Keratinocyte (primary cell): ENCODE data around the gene BCAS3. TPM values are rescaled to one million over a fixed set of nuclear protein-coding genes. Genes with fewer than 3 reads are reported as not detected.

Experiments
- DNase-seq: peaks from one replicate; pipeline ENCODE4 v3.0.0-alpha.2; 2011; ENCODE audit warnings: low read depth, missing footprints, low spot score
- FAIRE-seq: peaks from 2 replicates; lab custom pipeline; 2011; peaks lifted over from hg19 to GRCh38; lab: Jason Lieb, UNC
- H2AFZ ChIP-seq: 2 replicates; pipeline ENCODE4 v1.6.0; 2012; ENCODE audit warnings: low read length, control low read depth, inconsistent platforms; ENCODE audit not compliant: control insufficient read depth
- H3K27ac ChIP-seq: 2 replicates; pipeline ENCODE4 v1.5.1; 2011; ENCODE audit warnings: low read length; ENCODE audit not compliant: control insufficient read depth, insufficient read depth
- H3K27me3 ChIP-seq: 3 replicates; pipeline ENCODE4 v1.6.0; 2011; ENCODE audit warnings: low read length; ENCODE audit not compliant: control insufficient read depth, insufficient read depth; ENCODE audit errors: extremely low read depth
- H3K36me3 ChIP-seq, 2 experiments: 2 replicates in 1 of 2; 3 replicates in 1 of 2; pipeline ENCODE4 v1.5.1; 2011; ENCODE audit warnings: low read length in 2 of 2, mild to moderate bottlenecking in 1 of 2; ENCODE audit not compliant: control insufficient read depth in 2 of 2, insufficient read depth in 2 of 2; ENCODE audit errors: extremely low read depth in 1 of 2
- H3K4me1 ChIP-seq: 3 replicates; pipeline ENCODE4 v1.5.1; 2011; ENCODE audit warnings: low read length; ENCODE audit not compliant: control insufficient read depth, insufficient read depth; ENCODE audit errors: extremely low read depth
- H3K4me2 ChIP-seq: 3 replicates; pipeline ENCODE4 v1.6.0; 2011; ENCODE audit warnings: low read depth, low read length; ENCODE audit not compliant: control insufficient read depth, insufficient read depth; ENCODE audit errors: extremely low read depth
- H3K4me3 ChIP-seq, 3 experiments: fragments of 200-600 bp in 1 of 3; sonication (generic) in 1 of 3; 2 replicates in 2 of 3; 3 replicates in 1 of 3; pipeline ENCODE4 v1.5.1; 2011 to 2016; ENCODE audit warnings: low read length in 3 of 3, mild to moderate bottlenecking in 3 of 3, control low read depth in 2 of 3, inconsistent platforms in 1 of 3, low read depth in 1 of 3, mixed read lengths in 1 of 3, mixed run types in 1 of 3, moderate library complexity in 1 of 3; ENCODE audit not compliant: control insufficient read depth in 2 of 3, insufficient read depth in 2 of 3; ENCODE audit errors: extremely low read depth in 1 of 3
- H3K79me2 ChIP-seq: 2 replicates; pipeline ENCODE4 v1.6.0; 2012; ENCODE audit warnings: low read length; ENCODE audit not compliant: control insufficient read depth, insufficient read depth
- H3K9ac ChIP-seq: 3 replicates; pipeline ENCODE4 v1.6.0; 2011; ENCODE audit warnings: low read length; ENCODE audit not compliant: control insufficient read depth, insufficient read depth; ENCODE audit errors: extremely low read depth
- H3K9me1 ChIP-seq: 3 replicates; pipeline ENCODE4 v1.6.0; 2011; ENCODE audit warnings: low read length; ENCODE audit not compliant: control insufficient read depth, insufficient read depth; ENCODE audit errors: extremely low read depth
- H3K9me3 ChIP-seq: 2 replicates; pipeline ENCODE4 v1.5.1; 2012; ENCODE audit warnings: low read depth, low read length; ENCODE audit not compliant: control insufficient read depth
- H4K20me1 ChIP-seq: 3 replicates; pipeline ENCODE4 v1.6.0; 2011; ENCODE audit warnings: low read length; ENCODE audit not compliant: control insufficient read depth, insufficient read depth; ENCODE audit errors: extremely low read depth
- EZH2 ChIP-seq: IDR thresholded peaks from one replicate; pipeline ENCODE4 v1.6.1; 2012; ENCODE audit warnings: inconsistent platforms, mild to moderate bottlenecking, low read length, moderate library complexity
- dilution Hi-C: fragments of 300-500 bp; cut with MboI; formaldehyde crosslinking; loops from one replicate; pipeline ENCODE4 v1.7.0; 2020; ENCODE audit warnings: low sequenced_read_pairs; ENCODE audit not compliant: extremely low pct_ligation_motif_present
- polyA plus RNA-seq, 5 experiments: library from polyadenylated mRNA; depleted of rRNA in 3 of 5; stranded (reverse) in 3 of 5; stranded (forward) in 1 of 5; unstranded in 1 of 5; fragments of >200 nt; gene quantifications; 1 replicate in 1 of 5; 2 replicates in 3 of 5; 3 replicates in 1 of 5; pipeline versions ENCODE4 v1.2.1 to v1.2.3, GENCODE V29; 2011 to 2012; ENCODE audit warnings: missing spikeins in 2 of 5, low read depth in 1 of 5, low replicate concordance in 1 of 5
- TF ChIP-seq, protein P1 (sequence below), 3 experiments: IDR thresholded peaks in 1 of 3; conservative IDR thresholded peaks in 1 of 3; optimal IDR thresholded peaks in 1 of 3; 2 replicates in 2 of 3; 3 replicates in 1 of 3; pipeline versions ENCODE3 to v1.5.1; 2011; ENCODE audit warnings: low read length in 3 of 3, mild to moderate bottlenecking in 3 of 3, moderate library complexity in 2 of 3, control low read depth in 1 of 3, inconsistent platforms in 1 of 3; ENCODE audit not compliant: insufficient read depth in 2 of 3; ENCODE audit errors: extremely low read depth in 1 of 3

The BCAS3 gene
- polyA plus RNA-seq, 1 donor (not counting 4 experiments of a cell fraction or from before 2014, with no cell fraction given): 11.8 TPM

DNA sequence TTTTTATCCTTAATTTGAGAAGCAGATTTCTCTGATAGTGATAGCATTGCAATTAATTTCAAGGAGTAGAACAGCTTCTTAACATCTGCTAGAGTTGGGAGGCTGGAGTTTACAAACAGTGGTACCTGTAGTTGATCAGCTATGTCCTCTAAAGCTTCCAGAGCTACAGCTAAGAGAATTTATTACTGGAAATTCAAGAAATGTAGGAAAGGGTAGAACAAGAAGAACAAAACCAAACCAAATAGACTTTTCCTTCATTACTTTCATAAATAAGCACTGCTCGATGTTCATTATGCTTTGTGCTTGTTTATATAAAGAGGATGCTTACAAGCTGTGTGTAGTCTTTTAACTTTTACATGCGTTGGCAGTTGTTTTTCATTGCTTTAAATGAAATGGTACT lies 388.4 kb downstream of the BCAS3 start:
- no peak for TF ChIP-seq EZH2
- TF ChIP-seq, protein P1, sequence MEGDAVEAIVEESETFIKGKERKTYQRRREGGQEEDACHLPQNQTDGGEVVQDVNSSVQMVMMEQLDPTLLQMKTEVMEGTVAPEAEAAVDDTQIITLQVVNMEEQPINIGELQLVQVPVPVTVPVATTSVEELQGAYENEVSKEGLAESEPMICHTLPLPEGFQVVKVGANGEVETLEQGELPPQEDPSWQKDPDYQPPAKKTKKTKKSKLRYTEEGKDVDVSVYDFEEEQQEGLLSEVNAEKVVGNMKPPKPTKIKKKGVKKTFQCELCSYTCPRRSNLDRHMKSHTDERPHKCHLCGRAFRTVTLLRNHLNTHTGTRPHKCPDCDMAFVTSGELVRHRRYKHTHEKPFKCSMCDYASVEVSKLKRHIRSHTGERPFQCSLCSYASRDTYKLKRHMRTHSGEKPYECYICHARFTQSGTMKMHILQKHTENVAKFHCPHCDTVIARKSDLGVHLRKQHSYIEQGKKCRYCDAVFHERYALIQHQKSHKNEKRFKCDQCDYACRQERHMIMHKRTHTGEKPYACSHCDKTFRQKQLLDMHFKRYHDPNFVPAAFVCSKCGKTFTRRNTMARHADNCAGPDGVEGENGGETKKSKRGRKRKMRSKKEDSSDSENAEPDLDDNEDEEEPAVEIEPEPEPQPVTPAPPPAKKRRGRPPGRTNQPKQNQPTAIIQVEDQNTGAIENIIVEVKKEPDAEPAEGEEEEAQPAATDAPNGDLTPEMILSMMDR (optimal IDR thresholded peaks at IDR 0.05 in 1 of 3, IDR thresholded peaks at IDR 0.05 in 1 of 3, conservative IDR thresholded peaks at IDR 0.05 in 1 of 3; ENCODE audit: extremely low read depth in 1 of 3, insufficient read depth in 2 of 3, low read length in 3 of 3): no peak
- DNase-seq: no peak
- no peaks in the 10 kb centered on the region for H3K79me2 ChIP-seq
- H3K27ac ChIP-seq: no peak overlapping the region
- H3K4me3 ChIP-seq: no peak overlapping the region
- dilution Hi-C loops: no loop called here
- H3K9me1 ChIP-seq: no peaks in the 10 kb centered on the region
- no peak overlapping the region for H2AFZ ChIP-seq
- H3K4me2 ChIP-seq: no peak overlapping the region
- H3K9me3 ChIP-seq: no peaks in the 10 kb centered on the region
- H3K36me3 ChIP-seq: no peaks in the 10 kb centered on the region
- H3K27me3 ChIP-seq: no peaks in the 10 kb centered on the region
- H3K9ac ChIP-seq: no peak overlapping the region
- H3K4me1 ChIP-seq: no peaks in the 10 kb centered on the region
- FAIRE-seq: no peak
- H4K20me1 ChIP-seq: no peaks in the 10 kb centered on the region

DNA sequence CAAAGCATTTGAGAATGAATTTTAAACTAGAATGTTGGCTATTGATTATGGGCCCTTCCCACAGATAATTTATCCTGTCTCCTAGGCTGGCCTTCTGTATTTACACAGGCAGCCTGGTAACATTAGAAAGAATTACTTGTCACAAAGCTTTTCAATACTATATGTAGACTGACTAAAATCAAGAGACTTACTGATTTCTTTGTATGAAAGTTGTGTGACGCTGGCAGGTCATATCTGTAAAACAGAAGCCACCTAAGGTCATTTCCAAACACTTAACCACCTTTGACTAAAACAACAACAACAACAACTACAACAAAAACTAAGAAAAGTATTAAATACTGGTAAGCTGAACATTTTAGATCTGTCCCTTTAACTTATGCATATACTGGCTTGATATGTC lies 393.0 kb downstream of the BCAS3 start:
- Histone ChIP-seq H3K4me2 (no peak overlapping the region), H3K4me1 (no peaks in the 10 kb centered on the region), H3K4me3 (no peak overlapping the region), H3K27me3 (no peaks in the 10 kb centered on the region), H4K20me1 (no peaks in the 10 kb centered on the region), H2AFZ (no peak overlapping the region), H3K9ac (no peak overlapping the region), H3K79me2 (no peaks in the 10 kb centered on the region), H3K9me1 (no peaks in the 10 kb centered on the region), H3K27ac (no peak overlapping the region), H3K9me3 (no peaks in the 10 kb centered on the region), H3K36me3 (no peaks in the 10 kb centered on the region)
- TF ChIP-seq EZH2: no peak
- TF ChIP-seq, protein P1 (optimal IDR thresholded peaks at IDR 0.05 in 1 of 3, IDR thresholded peaks at IDR 0.05 in 1 of 3, conservative IDR thresholded peaks at IDR 0.05 in 1 of 3; ENCODE audit: extremely low read depth in 1 of 3, insufficient read depth in 2 of 3, low read length in 3 of 3): no peak
- dilution Hi-C loops: no loop called here
- FAIRE-seq (no peak), DNase-seq (no peak)
